ENCODE measurements around the gene PRG3. TPM values are rescaled to one million over a fixed set of nuclear protein-coding genes. Genes with fewer than 3 reads are reported as not detected.

Gene PRG3
- total and polyA plus RNA-seq, 9 of the 15 experiments (the other 6 are each of a cell fraction or from before 2014, with no cell fraction given), result 0.18 to 0.55 (median 0.38) TPM; not detected in 6

GRCh38 chr11:57422669-57423068 lies 41.7 kb upstream of the PRG3 start:
- FAIRE-seq (no peak), ATAC-seq (no peak), DNase-seq (ENCODE audit: extremely low read depth in 1 of 4, low spot score in 3 of 4) (no peak)
- 89% methylated on average over 4 of the region's 4 CpGs for WGBS (ENCODE audit: insufficient coverage, low coverage, missing lambda C conversion rate)
- peaks cover 93% of the 10 kb centered on the region for H3K79me2 ChIP-seq (ENCODE audit: control insufficient read depth, insufficient read depth, low read length)
- BruUV-seq (replicated peaks), result no TSS peak
- peaks cover 7% of the 10 kb centered on the region for H3K9me1 ChIP-seq (ENCODE audit: control insufficient read depth, insufficient read depth, low read length)
- H2AFZ ChIP-seq (ENCODE audit: low read depth, low read length), result no peak overlapping the region
- in situ Hi-C loops (cut with MboI) (no loop called here), intact Hi-C loops (cut with micrococcal nuclease) (no loop called here)
- H3K36me3 ChIP-seq (ENCODE audit: control insufficient read depth, insufficient read depth, low read length), result peaks cover 85% of the 10 kb centered on the region
- ChIA-PET CTCF (ENCODE audit: low intra/inter-chr PET ratio) (no interaction called here), POLR2A (interaction anchor here (0.6 to 0.8 kb wide), 2 partner anchors 19 to 219 kb away, joined by 3 read pairs; no protein-coding TSS in a partner anchor)
- peak overlapping the region; percentile 16; the same call in 1 of the 2 replicates for H3K4me2 ChIP-seq (ENCODE audit: insufficient read depth, low read length)
- TF ChIP-seq ZNF174 (CRISPR knock-in tag; IDR thresholded peaks at IDR 0.05) (no peak), NR3C1 (CRISPR knock-in tag; IDR thresholded peaks at IDR 0.05) (no peak), DIDO1 (tag; IDR thresholded peaks at IDR 0.05; ENCODE audit: low read depth) (no peak), TGIF2 (CRISPR knock-in tag; IDR thresholded peaks at IDR 0.05) (no peak), CHD2 (IDR thresholded peaks at IDR 0.05; ENCODE audit: low read depth, low read length) (no peak), ZNF23 (CRISPR knock-in tag; IDR thresholded peaks at IDR 0.05) (no peak), KLF6 (CRISPR knock-in tag; IDR thresholded peaks at IDR 0.05; ENCODE audit: borderline replicate concordance) (no peak), HDAC1 (IDR thresholded peaks at IDR 0.05) (no peak), ZNF197 (CRISPR knock-in tag; IDR thresholded peaks at IDR 0.05; ENCODE audit: low read depth) (no peak)
- TF ChIP-seq, protein P1, sequence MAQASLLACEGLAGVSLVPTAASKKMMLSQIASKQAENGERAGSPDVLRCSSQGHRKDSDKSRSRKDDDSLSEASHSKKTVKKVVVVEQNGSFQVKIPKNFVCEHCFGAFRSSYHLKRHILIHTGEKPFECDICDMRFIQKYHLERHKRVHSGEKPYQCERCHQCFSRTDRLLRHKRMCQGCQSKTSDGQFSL (CRISPR knock-in tag; IDR thresholded peaks at IDR 0.05), result no peak
- TF ChIP-seq, protein P1 (tag; IDR thresholded peaks at IDR 0.05), result no peak
- TF ChIP-seq, protein P2, sequence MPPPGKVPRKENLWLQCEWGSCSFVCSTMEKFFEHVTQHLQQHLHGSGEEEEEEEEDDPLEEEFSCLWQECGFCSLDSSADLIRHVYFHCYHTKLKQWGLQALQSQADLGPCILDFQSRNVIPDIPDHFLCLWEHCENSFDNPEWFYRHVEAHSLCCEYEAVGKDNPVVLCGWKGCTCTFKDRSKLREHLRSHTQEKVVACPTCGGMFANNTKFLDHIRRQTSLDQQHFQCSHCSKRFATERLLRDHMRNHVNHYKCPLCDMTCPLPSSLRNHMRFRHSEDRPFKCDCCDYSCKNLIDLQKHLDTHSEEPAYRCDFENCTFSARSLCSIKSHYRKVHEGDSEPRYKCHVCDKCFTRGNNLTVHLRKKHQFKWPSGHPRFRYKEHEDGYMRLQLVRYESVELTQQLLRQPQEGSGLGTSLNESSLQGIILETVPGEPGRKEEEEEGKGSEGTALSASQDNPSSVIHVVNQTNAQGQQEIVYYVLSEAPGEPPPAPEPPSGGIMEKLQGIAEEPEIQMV (tag; conservative IDR thresholded peaks at IDR 0.05; ENCODE audit: low read depth), result no peak
- H3K27me3 ChIP-seq (ENCODE audit: control insufficient read depth in 2 of 2, insufficient read depth in 2 of 2, low read length in 2 of 2), result no peaks in the 10 kb centered on the region
- peaks cover 14% of the 10 kb centered on the region; the same call in 1 of the 2 replicates for H4K20me1 ChIP-seq (replicated peaks; ENCODE audit: control insufficient read depth, insufficient read depth, low read length)
- H3K9me3 ChIP-seq (replicated peaks; ENCODE audit: control insufficient read depth, insufficient read depth, low read depth, low read length), result no peaks in the 10 kb centered on the region
- H3K27ac ChIP-seq (ENCODE audit: extremely low read depth, low read depth, low read length), result 0 out of 3 replicates have a peak overlapping the region, but pooled peaks have one; percentile 18
- peak overlapping the region in 1 of 2 experiments; percentile 8; a peak in 1 of 4 replicates for H3K9ac ChIP-seq (ENCODE audit: insufficient read depth in 1 of 2, low read depth in 2 of 2, low read length in 2 of 2)
- no peak overlapping the region for H3K4me3 ChIP-seq
- peaks cover 34 to 39% of the 10 kb centered on the region in 2 experiments for H3K4me1 ChIP-seq (replicated peaks in 1 of 2; ENCODE audit: control insufficient read depth in 2 of 2, insufficient read depth in 2 of 2, low read length in 2 of 2)

All from K562 (cell line).